ENCODE results near the gene RBMS3. TPM values are rescaled to one million over a fixed set of nuclear protein-coding genes. Genes with fewer than 3 reads are reported as not detected.

RBMS3 gene
- total RNA-seq, 1 donor from 2014 or later, result 3.8 TPM

GRCh38 chr3:29249829-29250345 is 31.0 kb upstream of the RBMS3 start:
- no peak overlapping the region for H3K4me3 Mint-ChIP-seq (ENCODE audit: low read depth)
- no peaks in the 10 kb centered on the region for H3K36me3 Mint-ChIP-seq (ENCODE audit: insufficient read depth)
- H3K4me1 Mint-ChIP-seq (ENCODE audit: low read depth), result peaks cover 9% of the 10 kb centered on the region
- DNase-seq (ENCODE audit: low spot score, unreplicated experiment), result no peak
- no peak for TF ChIP-seq CTCF (IDR thresholded peaks at IDR 0.05; ENCODE audit: unreplicated experiment)
- H3K27ac Mint-ChIP-seq, result no peak overlapping the region
- H3K27me3 Mint-ChIP-seq, result peaks cover 9% of the 10 kb centered on the region
- H3K9me3 Mint-ChIP-seq (ENCODE audit: low read depth), result no peaks in the 10 kb centered on the region

- H3K36me3 Mint-ChIP-seq (ENCODE audit: insufficient read depth), result no peaks in the 10 kb centered on the region
- H3K4me3 Mint-ChIP-seq (ENCODE audit: low read depth), result no peak overlapping the region
- no peak for DNase-seq (ENCODE audit: low spot score, unreplicated experiment)
- peaks cover 9% of the 10 kb centered on the region for H3K4me1 Mint-ChIP-seq (ENCODE audit: low read depth)
- no peak overlapping the region for H3K27ac Mint-ChIP-seq
- no peak for TF ChIP-seq CTCF (IDR thresholded peaks at IDR 0.05; ENCODE audit: unreplicated experiment)
- peaks cover 10% of the 10 kb centered on the region for H3K27me3 Mint-ChIP-seq
- no peaks in the 10 kb centered on the region for H3K9me3 Mint-ChIP-seq (ENCODE audit: low read depth)
These were observed 24.8 kb upstream of the RBMS3 start for GRCh38 chr3:29255854-29256696.

GRCh38 chr3:29258161-29258560 is 22.7 kb upstream of the RBMS3 start:
- Mint-ChIP-seq H3K4me3 (ENCODE audit: low read depth) (no peak overlapping the region), H3K27ac (no peak overlapping the region), H3K36me3 (ENCODE audit: insufficient read depth) (no peaks in the 10 kb centered on the region), H3K27me3 (peaks cover 10% of the 10 kb centered on the region), H3K4me1 (ENCODE audit: low read depth) (peaks cover 5% of the 10 kb centered on the region), H3K9me3 (ENCODE audit: low read depth) (no peaks in the 10 kb centered on the region)
- no peak for TF ChIP-seq CTCF (IDR thresholded peaks at IDR 0.05; ENCODE audit: unreplicated experiment)
- DNase-seq (ENCODE audit: low spot score, unreplicated experiment), result no peak

GRCh38 chr3:29261119-29261518 is 19.8 kb upstream of the RBMS3 start:
- no peaks in the 10 kb centered on the region for H3K36me3 Mint-ChIP-seq (ENCODE audit: insufficient read depth)
- no peaks in the 10 kb centered on the region for H3K9me3 Mint-ChIP-seq (ENCODE audit: low read depth)
- DNase-seq (ENCODE audit: low spot score, unreplicated experiment), result no peak
- no peak overlapping the region for H3K27ac Mint-ChIP-seq
- peaks cover 10% of the 10 kb centered on the region for H3K27me3 Mint-ChIP-seq
- H3K4me3 Mint-ChIP-seq (ENCODE audit: low read depth), result no peak overlapping the region
- no peak for TF ChIP-seq CTCF (IDR thresholded peaks at IDR 0.05; ENCODE audit: unreplicated experiment)
- H3K4me1 Mint-ChIP-seq (ENCODE audit: low read depth), result no peaks in the 10 kb centered on the region

- H3K27me3 Mint-ChIP-seq, result no peaks in the 10 kb centered on the region
- no peaks in the 10 kb centered on the region for H3K36me3 Mint-ChIP-seq (ENCODE audit: insufficient read depth)
- no peaks in the 10 kb centered on the region for H3K4me1 Mint-ChIP-seq (ENCODE audit: low read depth)
- TF ChIP-seq CTCF (IDR thresholded peaks at IDR 0.05; ENCODE audit: unreplicated experiment), result no peak
- H3K9me3 Mint-ChIP-seq (ENCODE audit: low read depth), result no peaks in the 10 kb centered on the region
- DNase-seq (ENCODE audit: low spot score, unreplicated experiment), result no peak
- H3K4me3 Mint-ChIP-seq (ENCODE audit: low read depth), result no peak overlapping the region
- H3K27ac Mint-ChIP-seq, result no peak overlapping the region
These were observed 17.4 kb upstream of the RBMS3 start for GRCh38 chr3:29263476-29263875.
